Measurements from ENCODE around the gene IER5.
"Not testable (repeated sequence)": the region's sequence is repeated elsewhere in the genome, so short reads cannot be mapped to it uniquely, and the experiment has no call there.

Gene IER5

DNA sequence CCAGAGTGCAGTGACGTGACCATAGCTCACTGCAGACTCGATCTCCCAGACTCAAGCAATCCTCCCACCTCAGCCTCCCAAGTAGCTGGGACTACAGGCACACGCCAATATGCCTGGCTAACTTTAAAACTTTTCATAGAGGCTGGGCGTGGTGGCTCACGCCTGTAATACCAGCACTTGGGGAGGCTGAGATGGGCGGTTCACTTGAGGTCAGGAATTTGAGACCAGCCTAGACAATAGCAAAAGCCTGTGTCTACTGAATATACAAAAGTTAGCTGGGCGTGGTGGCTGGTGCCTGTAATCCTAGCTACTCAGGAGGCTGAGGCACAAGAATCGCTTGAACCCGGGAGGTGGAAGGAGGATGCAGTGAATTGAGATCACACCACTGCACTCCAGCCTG is 27.5 kb downstream of the IER5 start:
- DNase-seq (ENCODE audit: low spot score) = not testable (repeated sequence)

DNA sequence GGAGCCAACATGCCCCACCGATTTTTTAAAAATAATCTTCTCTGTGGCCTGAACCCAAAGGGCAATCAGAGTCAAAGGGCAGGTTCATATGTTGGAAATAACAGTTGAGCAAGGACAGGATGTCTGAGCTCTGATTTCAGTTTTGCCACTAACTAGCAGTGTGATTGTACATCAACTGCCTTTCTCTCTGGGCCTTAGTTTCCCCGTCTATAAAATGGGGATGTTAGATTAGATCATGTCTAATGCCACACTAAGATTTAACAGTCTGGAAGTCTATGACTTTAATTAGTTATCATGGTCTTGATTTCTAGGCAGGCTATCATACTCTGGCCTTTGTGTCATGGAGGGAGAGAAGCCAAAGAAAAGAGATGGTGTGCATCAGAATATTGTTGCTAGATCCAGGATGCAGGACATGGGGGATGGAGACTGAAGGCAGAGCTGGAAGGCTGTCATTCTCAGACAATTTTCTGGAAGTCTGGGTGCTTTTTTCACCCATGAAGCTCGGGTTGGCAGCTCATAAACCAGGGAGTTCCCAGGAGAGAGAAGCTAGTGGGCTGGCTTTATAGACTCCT is 28.4 kb downstream of the IER5 start:
- DNase-seq (ENCODE audit: low spot score) = no peak

DNA sequence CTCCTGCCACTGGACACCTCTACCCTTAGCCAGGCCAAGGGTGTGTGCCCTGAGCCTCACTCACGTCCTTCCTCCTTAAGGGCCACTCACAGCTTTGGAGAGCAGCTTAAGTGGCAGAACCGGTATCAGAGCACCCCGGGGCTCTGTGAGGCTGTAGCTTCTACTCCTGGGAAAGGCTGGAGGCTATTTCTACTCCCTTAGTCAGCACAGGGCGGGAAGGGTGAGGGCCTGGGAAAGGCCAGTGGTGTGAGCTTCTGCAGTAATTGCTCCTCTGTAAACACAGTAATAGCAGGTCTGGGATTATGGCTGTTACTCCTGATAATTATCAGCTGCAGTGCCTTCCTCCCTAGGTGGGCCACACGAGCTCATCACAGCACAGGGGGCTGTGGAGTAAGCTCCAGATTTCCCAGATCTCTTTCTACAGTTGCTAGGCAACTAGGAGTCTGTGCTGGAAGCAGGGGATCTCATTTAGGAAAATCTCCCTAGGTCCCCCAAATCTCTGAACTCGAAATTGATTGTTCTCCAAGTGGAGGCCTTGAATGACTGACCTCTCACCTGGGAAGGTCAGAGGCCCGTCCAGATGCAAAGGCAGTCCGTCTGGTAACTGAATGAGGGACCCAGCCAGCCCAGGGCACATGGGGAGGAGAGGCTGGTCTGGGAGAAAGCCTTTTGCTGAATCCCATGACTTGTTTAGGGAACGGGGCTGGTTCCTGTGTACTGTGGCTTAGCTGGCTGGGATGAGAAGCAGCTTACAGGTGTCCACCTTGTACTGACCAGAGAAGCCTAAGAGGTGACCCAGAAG is 29.3 kb downstream of the IER5 start:
- DNase-seq (ENCODE audit: low spot score) = peak; percentile 36

- no peak for DNase-seq (ENCODE audit: low spot score)
Observed at GRCh38 chr1:181119093-181119989, 30.8 kb downstream of the IER5 start.

DNA sequence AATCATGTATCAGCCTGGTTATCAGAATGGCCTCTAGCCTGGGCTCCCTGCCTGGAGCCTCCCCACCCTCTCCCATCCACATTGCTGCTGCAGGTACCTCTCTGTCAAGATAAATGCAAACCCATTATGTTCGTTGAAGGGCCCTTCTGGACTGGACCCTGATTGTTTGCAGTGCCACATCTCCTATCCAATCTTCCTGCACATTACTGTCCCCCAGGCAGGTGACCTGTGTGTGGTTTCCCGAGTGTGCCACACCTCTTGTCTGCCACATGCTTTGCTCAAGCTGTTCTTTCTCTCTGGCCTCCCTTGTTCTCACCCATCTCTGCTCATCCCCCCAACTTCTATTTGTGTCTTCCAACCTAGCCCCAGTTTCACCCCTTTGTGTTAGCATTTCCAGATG is 32.4 kb downstream of the IER5 start:
- DNase-seq (ENCODE audit: low spot score) = no peak

DNA sequence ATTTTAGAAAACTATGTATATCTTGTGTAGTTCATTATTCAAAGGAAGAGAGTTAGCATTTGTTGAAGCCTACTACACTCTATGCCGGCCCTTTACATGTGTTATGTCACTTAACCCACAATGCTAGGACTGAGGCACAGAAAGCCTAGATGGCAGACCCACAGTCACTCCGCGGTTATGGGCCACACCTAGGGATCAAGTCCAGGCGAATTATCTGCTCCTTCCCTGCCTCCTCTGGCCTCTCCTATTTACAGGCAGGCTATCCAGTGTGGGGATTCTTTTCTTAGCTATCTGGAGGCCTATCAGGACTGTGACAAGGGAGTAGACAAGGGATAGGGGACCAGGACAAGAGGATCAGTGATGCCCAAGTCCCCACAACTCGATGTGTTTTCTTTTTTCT is 33.0 kb downstream of the IER5 start:
- DNase-seq (ENCODE audit: low spot score) = no peak

- no peak for DNase-seq (ENCODE audit: low spot score)
Observed at GRCh38 chr1:181122222-181122621, 33.7 kb downstream of the IER5 start.

DNA sequence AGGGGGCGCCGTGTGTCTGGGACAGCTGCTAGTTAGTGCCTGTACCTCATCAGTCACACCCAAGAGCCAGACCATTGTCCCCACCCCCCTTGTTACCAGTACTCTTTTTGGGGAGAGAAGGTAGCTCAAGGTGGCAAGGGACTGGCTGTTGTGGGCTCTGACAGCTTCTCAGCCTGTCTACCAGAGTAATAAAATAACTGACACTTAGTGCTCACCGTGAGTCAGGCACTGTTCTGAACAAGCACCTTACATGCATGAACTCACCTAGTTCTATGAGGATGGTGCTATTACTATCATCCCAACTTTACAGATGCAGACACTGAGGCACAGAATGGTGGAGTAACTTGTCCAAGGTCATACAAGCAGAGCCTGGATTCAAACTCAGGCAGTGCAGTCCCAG is 34.7 kb downstream of the IER5 start:
- DNase-seq (ENCODE audit: low spot score) = no peak

DNA sequence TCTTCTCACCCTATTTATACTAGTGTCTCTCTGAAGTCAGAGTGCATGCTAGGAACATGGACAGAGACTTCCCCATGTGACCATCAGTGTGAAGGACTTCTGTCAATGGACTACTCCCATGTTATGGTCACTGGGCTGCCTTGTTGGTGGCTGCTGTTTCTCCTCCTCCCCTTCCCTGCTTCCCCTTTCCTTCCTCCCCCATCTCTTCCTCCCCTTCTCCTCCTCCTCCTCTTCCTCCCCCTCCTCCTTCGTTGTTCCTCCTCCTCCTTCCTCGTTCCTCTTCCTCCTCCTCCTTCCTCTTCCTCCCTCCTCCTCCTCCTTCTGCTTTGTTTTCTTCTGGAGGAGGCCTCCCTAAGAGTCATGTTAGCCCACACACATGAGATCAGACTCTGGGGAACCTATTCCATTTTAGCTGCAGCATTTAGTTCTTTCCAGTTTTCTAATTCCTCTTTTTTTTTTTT is 35.8 kb downstream of the IER5 start:
- no peak for DNase-seq (ENCODE audit: low spot score)

DNA sequence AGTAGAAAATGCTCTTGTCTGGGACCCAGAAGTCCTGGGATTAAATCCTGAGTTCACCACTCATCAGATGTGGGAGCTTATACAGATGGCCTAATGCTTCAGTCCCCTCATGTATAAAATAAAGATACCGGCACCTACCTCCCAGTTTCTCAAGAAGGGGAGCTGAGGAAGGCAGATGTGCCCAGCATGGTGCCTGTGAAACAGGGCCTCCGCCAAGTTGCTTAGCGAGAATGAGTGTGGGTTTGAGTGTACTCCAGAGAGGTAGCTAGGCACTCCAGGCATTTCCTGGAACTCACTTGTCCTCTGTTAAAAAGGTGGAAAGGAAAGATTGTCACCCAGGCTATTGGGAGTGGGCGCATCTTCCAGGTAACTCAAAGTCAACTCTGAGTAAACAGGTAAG is 37.8 kb downstream of the IER5 start:
- DNase-seq (ENCODE audit: low spot score) = no peak

DNA sequence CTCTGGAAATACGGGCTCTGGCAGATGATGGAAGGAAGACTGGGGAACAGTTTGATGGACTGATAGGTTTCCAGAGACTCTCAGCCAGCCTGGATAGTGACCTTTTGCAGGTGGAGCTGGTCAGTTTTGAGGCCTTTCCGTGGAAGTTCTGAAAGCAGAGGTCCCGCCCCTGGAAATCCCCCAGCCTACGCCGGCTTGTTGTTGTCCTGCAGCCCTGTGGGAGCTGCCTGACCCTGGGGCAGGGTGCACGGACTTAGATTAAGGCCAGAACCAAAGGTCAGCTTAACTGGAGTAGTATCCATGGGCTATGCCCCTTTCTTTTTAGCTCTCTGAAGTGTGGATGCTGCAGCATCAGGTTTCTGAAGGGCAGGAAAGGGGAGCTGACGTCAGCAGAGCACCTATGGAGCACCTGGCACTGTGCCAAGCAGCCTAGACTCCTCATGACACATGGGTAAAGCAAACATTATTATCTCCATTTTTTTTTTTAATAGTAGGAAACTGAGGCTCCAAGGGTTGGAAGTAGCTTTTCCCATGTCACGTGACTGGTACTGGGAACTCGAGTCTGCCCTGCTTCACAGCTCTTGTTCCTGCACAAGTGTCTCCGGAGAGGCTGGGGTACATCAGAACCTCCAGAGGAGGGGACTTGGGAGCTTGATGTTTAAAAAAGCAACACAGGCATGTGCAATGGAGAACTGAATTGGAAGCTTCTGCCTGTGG is 38.5 kb downstream of the IER5 start:
- no peak for DNase-seq (ENCODE audit: low spot score)

DNA sequence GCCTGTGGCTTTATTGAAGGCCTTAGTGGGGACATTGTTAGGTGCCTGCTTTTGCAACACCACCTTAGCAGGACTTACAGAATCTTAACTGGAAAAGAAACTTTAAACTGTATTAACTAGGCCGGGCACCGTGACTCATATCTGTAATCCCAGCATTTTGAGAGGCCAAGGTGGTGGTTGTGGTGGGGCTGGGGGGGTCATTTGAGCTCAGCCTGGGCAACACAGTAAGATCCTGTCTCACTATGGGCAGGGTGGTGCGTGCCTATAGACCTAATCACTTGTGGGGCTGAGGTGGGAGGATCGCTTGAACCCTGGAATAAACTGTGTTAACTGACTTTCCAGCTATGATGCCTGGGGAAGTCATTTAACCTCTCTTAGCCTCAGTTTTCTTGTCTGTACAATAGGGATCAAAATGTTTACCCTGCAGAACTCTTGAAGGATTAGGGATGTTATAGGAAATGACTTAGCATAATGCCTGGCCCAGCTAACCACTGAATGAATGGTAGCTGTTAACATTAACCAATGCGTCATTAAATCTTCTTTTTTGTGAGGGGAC is 39.5 kb downstream of the IER5 start:
- no peak for DNase-seq (ENCODE audit: low spot score)

- DNase-seq (ENCODE audit: low spot score) = no peak
Observed at GRCh38 chr1:181128592-181129497, 40.3 kb downstream of the IER5 start.

GRCh38 chr1:181129771-181130606 is 41.5 kb downstream of the IER5 start:
- DNase-seq (ENCODE audit: low spot score) = no peak

DNA sequence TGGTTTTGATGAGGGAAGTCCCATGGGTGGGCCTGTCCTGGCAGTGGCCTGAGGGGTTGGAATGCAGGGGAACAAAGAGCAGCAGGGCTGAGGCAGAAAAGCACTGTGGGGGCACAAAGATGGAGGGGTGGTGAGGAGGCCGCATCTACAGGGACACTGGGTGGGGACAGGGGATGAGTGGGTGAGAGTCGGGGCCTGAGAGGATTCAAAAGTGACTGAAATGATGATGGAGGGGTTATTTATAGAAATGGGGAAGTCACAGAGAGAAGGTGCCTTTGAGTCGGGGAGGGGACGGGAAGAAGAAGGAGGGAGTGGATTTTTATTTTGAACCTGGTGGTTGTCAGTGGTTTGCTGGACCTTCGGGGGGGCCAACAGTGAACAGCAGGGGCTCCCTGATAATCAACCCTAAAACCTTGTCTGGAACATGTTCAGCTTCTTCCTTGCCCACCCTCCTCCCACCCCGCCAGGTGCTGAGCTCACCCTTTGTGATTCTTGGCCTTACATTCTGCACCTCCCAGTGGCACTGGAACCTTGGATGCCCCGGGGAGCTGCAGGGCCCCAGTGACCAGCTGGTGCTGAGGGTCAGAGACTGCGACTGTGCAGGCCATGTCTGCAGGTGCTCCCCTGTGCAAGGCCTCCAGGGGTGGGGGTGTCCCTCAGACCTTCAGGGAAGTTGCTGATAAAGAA is 42.9 kb downstream of the IER5 start:
- DNase-seq (ENCODE audit: low spot score) = no peak

- DNase-seq (ENCODE audit: low spot score) = no peak
Observed at GRCh38 chr1:181133441-181133951, 45.0 kb downstream of the IER5 start.

DNA sequence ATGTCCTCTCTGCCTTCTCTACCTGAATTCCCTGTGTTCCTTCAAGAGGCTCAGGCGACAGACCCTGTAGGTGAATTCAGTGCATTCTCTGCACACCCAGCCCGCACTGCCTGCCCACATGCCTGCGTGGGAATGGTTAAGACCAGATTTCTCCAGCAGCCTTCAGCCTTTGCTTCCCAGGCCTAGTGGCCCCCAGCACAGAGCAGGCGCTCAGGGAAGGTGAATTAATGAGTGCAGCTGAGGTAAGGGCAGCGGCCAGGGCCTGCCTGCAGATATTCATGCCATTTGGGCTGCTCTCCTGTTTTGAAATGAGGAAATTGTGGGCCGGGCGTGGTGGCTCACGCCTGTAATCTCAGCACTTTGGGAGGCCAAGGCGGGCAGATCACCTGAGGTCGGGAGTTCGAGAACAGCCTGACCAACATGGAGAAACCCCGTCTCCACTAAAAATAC is 45.5 kb downstream of the IER5 start:
- no peak for DNase-seq (ENCODE audit: low spot score)

GRCh38 chr1:181134543-181135436 is 46.3 kb downstream of the IER5 start:
- DNase-seq (ENCODE audit: low spot score) = peak; percentile 86
